Measurements from ENCODE around the gene ABCB4. TPM values are rescaled to one million over a fixed set of nuclear protein-coding genes. Genes with fewer than 3 reads are reported as not detected.
A peak's percentile ranks its signal among the peaks of the same experiment; 100 is the strongest.

The ABCB4 gene
- under 0.01 and 0.13 TPM in 2 replicates for total RNA-seq

GRCh38 chr7:87475359-87476178 lies at the start of gene ABCB4:
TSS of gene ABCB4 (minus strand) at chr7:87475680. CDS start at chr7:87475465, 215 bp downstream.
- DNase-seq (ENCODE audit: low read depth in 2 of 2) = no peak

- no peak for DNase-seq (ENCODE audit: low read depth in 2 of 2)
Observed at GRCh38 chr7:87518735-87519134, 43.3 kb upstream of the ABCB4 start.

- DNase-seq (ENCODE audit: low read depth in 2 of 2) = no peak
Observed at GRCh38 chr7:87517891-87518290, 42.4 kb upstream of the ABCB4 start.

GRCh38 chr7:87517136-87517815 lies 41.8 kb upstream of the ABCB4 start:
- peak in 1 of 2 donors; percentile 8 for DNase-seq (ENCODE audit: low read depth in 2 of 2)

- DNase-seq (ENCODE audit: low read depth in 2 of 2) = no peak
Observed at GRCh38 chr7:87513735-87514335, 38.4 kb upstream of the ABCB4 start.

GRCh38 chr7:87512906-87513305 lies 37.4 kb upstream of the ABCB4 start:
- DNase-seq (ENCODE audit: low read depth in 2 of 2) = no peak

GRCh38 chr7:87511510-87511909 lies 36.0 kb upstream of the ABCB4 start:
- DNase-seq (ENCODE audit: low read depth in 2 of 2) = no peak

- no peak for DNase-seq (ENCODE audit: low read depth in 2 of 2)
Observed at GRCh38 chr7:87510411-87510875, 35.0 kb upstream of the ABCB4 start.

- DNase-seq (ENCODE audit: low read depth in 2 of 2) = no peak
Observed at GRCh38 chr7:87507446-87507845, 32.0 kb upstream of the ABCB4 start.

- DNase-seq (ENCODE audit: low read depth in 2 of 2) = peak; percentile 3 to 46
Observed at GRCh38 chr7:87506246-87507180, 31.0 kb upstream of the ABCB4 start.

GRCh38 chr7:87505557-87506245 lies 30.2 kb upstream of the ABCB4 start:
- no peak for DNase-seq (ENCODE audit: low read depth in 2 of 2)

GRCh38 chr7:87505122-87505521 lies 29.6 kb upstream of the ABCB4 start:
- DNase-seq (ENCODE audit: low read depth in 2 of 2) = no peak

- no peak for DNase-seq (ENCODE audit: low read depth in 2 of 2)
Observed at GRCh38 chr7:87499494-87499893, 24.0 kb upstream of the ABCB4 start.

GRCh38 chr7:87498893-87499292 lies 23.4 kb upstream of the ABCB4 start:
- DNase-seq (ENCODE audit: low read depth in 2 of 2) = no peak

GRCh38 chr7:87497482-87497881 lies 22.0 kb upstream of the ABCB4 start:
- no peak for DNase-seq (ENCODE audit: low read depth in 2 of 2)

- DNase-seq (ENCODE audit: low read depth in 2 of 2) = no peak
Observed at GRCh38 chr7:87495366-87495765, 19.9 kb upstream of the ABCB4 start.

GRCh38 chr7:87494454-87494853 lies 19.0 kb upstream of the ABCB4 start:
- DNase-seq (ENCODE audit: low read depth in 2 of 2) = no peak

- DNase-seq (ENCODE audit: low read depth in 2 of 2) = no peak
Observed at GRCh38 chr7:87483131-87483530, 7.7 kb upstream of the ABCB4 start.

- no peak for DNase-seq (ENCODE audit: low read depth in 2 of 2)
Observed at GRCh38 chr7:87482115-87482514, 6.6 kb upstream of the ABCB4 start.

- DNase-seq (ENCODE audit: low read depth in 2 of 2) = no peak
Observed at GRCh38 chr7:87480386-87480785, 4.9 kb upstream of the ABCB4 start.

- no peak for DNase-seq (ENCODE audit: low read depth in 2 of 2)
Observed at GRCh38 chr7:87479951-87480350, 4.5 kb upstream of the ABCB4 start.

Measured in dermis microvascular lymphatic vessel endothelial cell (primary cell).